LNCaP clone FGC (cell line): ENCODE results near the gene XYLT1.

Source experiments
- DNase-seq: peaks from one replicate; pipeline ENCODE4 v3.0.0-alpha.2; 2011; ENCODE audit warnings: low read depth
- H3K4me3 ChIP-seq: 2 replicates; pipeline ENCODE4 v1.5.1; 2011; ENCODE audit warnings: mild to moderate bottlenecking, low read depth, low read length, control low read depth
- CTCF ChIP-seq: IDR thresholded peaks from 2 replicates; pipeline ENCODE4 v1.5.1; 2012; ENCODE audit warnings: mild to moderate bottlenecking; ENCODE audit not compliant: control insufficient read depth, insufficient read depth; ENCODE audit errors: extremely low read depth

XYLT1 gene

DNA sequence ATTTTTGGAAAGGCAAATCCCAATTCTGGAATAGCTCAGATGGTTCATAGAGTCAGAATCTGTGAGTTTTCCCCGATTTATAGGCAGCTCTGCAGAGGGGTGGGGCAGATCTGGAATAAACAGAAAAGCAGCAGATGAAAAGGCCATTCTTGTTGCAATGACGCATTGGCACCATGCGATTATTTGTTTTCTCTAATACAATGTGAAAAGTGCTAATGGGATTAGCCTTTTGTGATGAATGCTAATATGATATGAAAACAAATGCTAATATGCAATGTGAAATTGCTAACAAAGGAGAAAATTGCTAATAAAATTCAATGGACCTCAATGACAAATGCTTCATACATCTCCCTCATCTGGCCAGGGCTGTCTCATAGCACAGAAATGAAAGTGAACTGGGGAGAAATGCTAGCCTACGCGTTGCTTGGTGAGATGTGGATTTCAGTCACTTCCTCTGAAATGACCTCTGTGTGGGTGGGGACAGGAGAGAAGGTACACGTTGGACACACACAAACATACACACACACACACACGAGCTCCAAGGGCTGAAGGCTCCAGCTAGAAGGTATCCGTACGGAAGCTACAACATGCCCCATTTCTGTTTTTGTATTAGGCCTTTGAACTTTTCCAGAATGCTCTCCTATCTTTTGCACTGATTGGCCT is 394.5 kb downstream of the XYLT1 start:
- TF ChIP-seq CTCF: no peak
- H3K4me3 ChIP-seq: no peak overlapping the region
- no peak for DNase-seq

DNA sequence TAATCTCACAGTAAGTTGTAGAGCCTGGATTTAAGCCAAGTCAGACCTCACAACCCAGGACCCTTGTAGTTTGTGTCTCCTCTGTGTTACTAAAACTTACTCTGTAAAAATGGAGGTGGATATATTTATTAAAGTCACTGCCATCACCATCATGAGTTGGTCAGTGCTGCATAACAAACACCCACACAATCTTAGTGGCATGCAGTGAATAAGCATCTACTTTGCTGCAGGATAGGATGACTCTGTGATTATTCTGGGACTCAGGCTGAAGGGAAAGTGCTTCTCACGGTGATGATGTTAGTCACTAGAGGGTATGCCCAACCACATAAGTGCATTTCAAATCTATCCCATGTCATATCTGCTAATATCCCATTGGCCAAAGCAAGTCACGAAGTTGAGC is 398.7 kb downstream of the XYLT1 start:
- no peak for DNase-seq
- TF ChIP-seq CTCF: no peak

GRCh38 chr16:17070882-17071592 is 399.7 kb downstream of the XYLT1 start:
- no peak for DNase-seq
- no peak overlapping the region for H3K4me3 ChIP-seq
- no peak for TF ChIP-seq CTCF

More for the DNA sequence above, 398.7 kb downstream of the XYLT1 start:
- H3K4me3 ChIP-seq: no peak overlapping the region

- DNase-seq: no peak
- no peak for TF ChIP-seq CTCF
- no peak overlapping the region for H3K4me3 ChIP-seq
These were observed 401.1 kb downstream of the XYLT1 start for GRCh38 chr16:17069681-17070080.

DNA sequence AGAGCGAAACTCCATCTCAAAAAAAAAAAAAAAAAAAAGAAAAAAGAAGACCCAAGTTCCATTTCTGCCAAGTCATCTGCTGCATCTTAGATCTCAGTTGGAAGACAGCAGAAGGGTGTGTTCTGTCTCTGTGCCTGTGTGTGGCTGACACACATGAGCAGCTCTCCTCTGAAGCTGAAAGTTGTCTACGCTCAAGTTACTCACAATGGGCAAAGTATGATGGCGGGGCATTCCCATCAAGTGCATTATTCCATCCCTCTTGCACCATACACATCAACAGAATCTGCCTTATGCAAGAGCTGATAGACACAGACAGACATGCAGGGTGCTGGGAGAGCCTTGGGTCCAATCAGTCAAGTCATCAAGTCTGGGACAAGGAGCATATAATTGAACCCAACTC is 402.2 kb downstream of the XYLT1 start:
- no peak overlapping the region for H3K4me3 ChIP-seq
- DNase-seq: no peak
- no peak for TF ChIP-seq CTCF

- no peak for TF ChIP-seq CTCF
- no peak for DNase-seq
- no peak overlapping the region for H3K4me3 ChIP-seq
These were observed 402.9 kb downstream of the XYLT1 start for GRCh38 chr16:17067882-17068281.
